Parathyroid adenoma (tissue), 2 donors: ENCODE data around the gene GRK3.
"Not testable (repeated sequence)": the region's sequence is repeated elsewhere in the genome, so short reads cannot be mapped to it uniquely, and the experiment has no call there.

Experiments used
- H2AFZ ChIP-seq: fragments of 300-600 bp; sonication (generic); one replicate; pipeline ENCODE4 v1.7.0; 2017; ENCODE audit warnings: antibody characterized with exemption, mild to moderate bottlenecking
- H3K27ac ChIP-seq: fragments of 300-600 bp; sonication (generic); one replicate; pipeline ENCODE4 v1.7.0; 2017
- H3K27me3 ChIP-seq: fragments of 300-600 bp; sonication (generic); one replicate; pipeline ENCODE4 v1.7.0; 2017; ENCODE audit warnings: low read length; ENCODE audit not compliant: control insufficient read depth, insufficient read depth
- H3K36me3 ChIP-seq: fragments of 300-600 bp; sonication (generic); one replicate; pipeline ENCODE4 v1.7.0; 2017; ENCODE audit warnings: low read length; ENCODE audit not compliant: control insufficient read depth, insufficient read depth
- H3K4me1 ChIP-seq: fragments of 300-600 bp; sonication (generic); one replicate; pipeline ENCODE4 v1.7.0; 2017; ENCODE audit warnings: control low read depth
- H3K4me2 ChIP-seq: fragments of 300-600 bp; sonication (generic); one replicate; pipeline ENCODE4 v1.7.0; 2017; ENCODE audit warnings: low read length
- H3K4me3 ChIP-seq: fragments of 300-600 bp; sonication (generic); one replicate; pipeline ENCODE4 v1.7.0; 2017; ENCODE audit warnings: low read depth, low read length
- H3K79me2 ChIP-seq: fragments of 300-600 bp; sonication (generic); one replicate; pipeline ENCODE4 v1.7.0; 2017; ENCODE audit warnings: control low read depth
- H3K9ac ChIP-seq: fragments of 300-600 bp; sonication (generic); one replicate; pipeline ENCODE4 v1.7.0; 2017; ENCODE audit warnings: mild to moderate bottlenecking
- H3K9me3 ChIP-seq: fragments of 300-600 bp; sonication (generic); one replicate; pipeline ENCODE4 v1.7.0; 2017; ENCODE audit warnings: low read length; ENCODE audit not compliant: control insufficient read depth
- TF ChIP-seq, protein P1 (sequence below): fragments of 300-600 bp; sonication (generic); IDR thresholded peaks from one replicate; pipeline ENCODE4 v1.7.0; 2017; ENCODE audit warnings: antibody characterized with exemption, mild to moderate bottlenecking
- donor health status: primary hyperparathyroidism.

The GRK3 gene

DNA sequence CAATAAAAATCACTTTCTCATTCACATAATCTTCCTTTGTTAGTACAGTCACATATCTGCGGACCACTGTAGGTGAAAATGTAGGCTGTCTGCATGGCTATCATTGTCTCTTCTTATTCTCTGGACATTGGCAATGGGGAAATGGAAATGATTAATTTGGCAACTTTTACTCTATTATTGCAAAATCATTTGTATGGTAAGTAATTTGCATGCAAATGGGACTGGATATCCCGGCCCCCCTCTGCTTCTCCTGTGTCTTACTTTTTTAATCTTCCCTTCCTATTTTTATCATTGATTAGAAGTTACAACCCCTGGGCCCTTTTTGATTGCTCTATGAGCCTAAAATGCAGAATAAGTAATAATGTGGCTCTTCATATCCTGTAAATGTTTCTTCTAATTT lies 6.0 kb downstream of the GRK3 start:
- Histone ChIP-seq H3K9me3 (no peaks in the 10 kb centered on the region), H2AFZ (no peak overlapping the region), H3K27ac (no peak overlapping the region), H3K4me3 (no peak overlapping the region), H3K36me3 (no peaks in the 10 kb centered on the region), H3K4me1 (no peaks in the 10 kb centered on the region), H3K4me2 (no peak overlapping the region), H3K27me3 (no peaks in the 10 kb centered on the region), H3K9ac (no peak overlapping the region), H3K79me2 (peaks cover 2% of the 10 kb centered on the region)
- TF ChIP-seq, protein P1, sequence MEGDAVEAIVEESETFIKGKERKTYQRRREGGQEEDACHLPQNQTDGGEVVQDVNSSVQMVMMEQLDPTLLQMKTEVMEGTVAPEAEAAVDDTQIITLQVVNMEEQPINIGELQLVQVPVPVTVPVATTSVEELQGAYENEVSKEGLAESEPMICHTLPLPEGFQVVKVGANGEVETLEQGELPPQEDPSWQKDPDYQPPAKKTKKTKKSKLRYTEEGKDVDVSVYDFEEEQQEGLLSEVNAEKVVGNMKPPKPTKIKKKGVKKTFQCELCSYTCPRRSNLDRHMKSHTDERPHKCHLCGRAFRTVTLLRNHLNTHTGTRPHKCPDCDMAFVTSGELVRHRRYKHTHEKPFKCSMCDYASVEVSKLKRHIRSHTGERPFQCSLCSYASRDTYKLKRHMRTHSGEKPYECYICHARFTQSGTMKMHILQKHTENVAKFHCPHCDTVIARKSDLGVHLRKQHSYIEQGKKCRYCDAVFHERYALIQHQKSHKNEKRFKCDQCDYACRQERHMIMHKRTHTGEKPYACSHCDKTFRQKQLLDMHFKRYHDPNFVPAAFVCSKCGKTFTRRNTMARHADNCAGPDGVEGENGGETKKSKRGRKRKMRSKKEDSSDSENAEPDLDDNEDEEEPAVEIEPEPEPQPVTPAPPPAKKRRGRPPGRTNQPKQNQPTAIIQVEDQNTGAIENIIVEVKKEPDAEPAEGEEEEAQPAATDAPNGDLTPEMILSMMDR, result no peak

DNA sequence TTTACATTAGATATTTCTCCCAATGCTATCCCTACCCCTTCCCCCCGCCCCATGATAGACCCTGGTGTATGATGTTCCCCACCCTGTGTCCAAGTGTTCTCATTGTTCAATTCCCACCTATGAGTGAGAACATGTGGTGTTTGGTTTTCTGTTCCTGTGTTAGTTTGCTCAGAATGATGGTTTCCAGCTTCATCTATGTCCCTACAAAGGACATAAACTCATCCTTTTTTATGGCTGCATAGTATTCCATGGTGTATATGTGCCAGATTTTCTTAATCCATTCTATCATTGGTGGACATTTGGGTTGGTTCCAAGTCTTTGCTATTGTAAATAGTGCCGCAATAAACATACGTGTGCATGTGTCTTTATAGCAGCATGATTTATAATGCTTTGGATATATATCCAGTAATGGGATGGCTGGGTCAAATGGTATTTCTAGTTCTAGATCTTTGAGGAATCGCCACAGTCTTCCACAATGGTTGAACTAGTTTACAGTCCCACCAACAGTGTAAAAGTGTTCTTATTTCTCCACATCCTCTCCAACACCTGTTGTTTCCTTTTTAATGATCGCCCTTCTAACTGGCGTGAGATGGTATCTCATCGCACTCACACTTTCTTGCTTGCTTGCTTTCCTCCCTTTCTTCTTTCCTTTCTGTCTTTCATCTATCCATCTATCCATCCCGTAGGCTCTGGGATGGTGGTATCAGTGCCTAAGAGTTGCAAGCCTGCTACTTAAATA lies 7.7 kb downstream of the GRK3 start:
- not testable (repeated sequence) for H3K79me2 ChIP-seq, H3K4me2 ChIP-seq, H2AFZ ChIP-seq, H3K4me3 ChIP-seq, H3K27me3 ChIP-seq, H3K9me3 ChIP-seq, H3K36me3 ChIP-seq, H3K9ac ChIP-seq, H3K4me1 ChIP-seq, H3K27ac ChIP-seq

DNA sequence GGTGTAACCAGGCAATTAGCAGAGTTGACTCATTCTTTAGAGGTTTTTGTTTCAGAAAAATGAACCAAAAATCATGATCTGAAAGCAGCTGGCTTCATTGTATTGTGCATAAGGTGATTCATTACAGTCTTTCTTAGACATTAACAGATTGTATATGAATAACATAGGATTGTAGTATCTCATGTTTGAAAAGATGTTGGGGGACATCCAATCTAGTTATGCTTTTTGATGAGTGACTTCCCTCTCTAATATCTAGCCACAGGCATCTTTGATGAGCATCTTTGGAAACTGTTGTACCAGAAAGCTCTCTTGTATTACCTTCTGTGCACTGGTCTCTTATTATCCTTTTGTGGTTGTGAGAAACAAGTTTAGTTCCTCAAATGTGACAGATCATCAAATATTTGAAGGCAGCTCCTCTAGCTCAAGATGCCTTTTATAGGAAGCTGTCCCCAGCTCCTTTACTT lies 8.3 kb downstream of the GRK3 start:
- H3K27ac ChIP-seq, result no peak overlapping the region
- H3K4me3 ChIP-seq, result no peak overlapping the region
- H3K27me3 ChIP-seq, result no peaks in the 10 kb centered on the region
- H3K4me2 ChIP-seq, result no peak overlapping the region
- peaks cover 2% of the 10 kb centered on the region for H3K79me2 ChIP-seq
- TF ChIP-seq, protein P1, result no peak
- H2AFZ ChIP-seq, result no peak overlapping the region
- H3K36me3 ChIP-seq, result no peaks in the 10 kb centered on the region
- no peak overlapping the region for H3K9ac ChIP-seq
- H3K4me1 ChIP-seq, result no peaks in the 10 kb centered on the region
- no peaks in the 10 kb centered on the region for H3K9me3 ChIP-seq

DNA sequence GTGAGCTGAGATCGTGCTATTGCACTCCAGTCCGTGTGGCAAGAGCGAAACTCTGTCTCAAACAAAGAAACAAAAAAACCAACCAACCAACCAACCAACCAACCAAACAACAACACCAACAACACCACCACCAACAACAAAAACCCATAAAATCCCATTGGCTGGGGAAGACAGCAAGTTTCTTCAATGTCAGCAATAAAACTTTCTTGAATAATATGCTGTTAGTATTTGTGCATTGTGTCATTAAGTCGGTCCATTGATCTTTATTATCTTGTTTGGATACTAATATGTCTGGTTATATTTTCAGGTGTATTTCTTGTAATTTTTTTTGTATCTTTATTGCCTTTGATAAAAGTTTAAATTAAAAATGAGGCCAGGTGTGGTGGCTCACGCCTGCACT lies 9.4 kb downstream of the GRK3 start:
- Histone ChIP-seq H3K9ac (no peak overlapping the region), H3K79me2 (peaks cover 2% of the 10 kb centered on the region), H3K9me3 (no peaks in the 10 kb centered on the region), H3K4me3 (no peak overlapping the region), H3K36me3 (no peaks in the 10 kb centered on the region), H3K27me3 (no peaks in the 10 kb centered on the region), H3K4me1 (no peaks in the 10 kb centered on the region), H3K27ac (no peak overlapping the region), H2AFZ (no peak overlapping the region), H3K4me2 (no peak overlapping the region)
- TF ChIP-seq, protein P1, result no peak

DNA sequence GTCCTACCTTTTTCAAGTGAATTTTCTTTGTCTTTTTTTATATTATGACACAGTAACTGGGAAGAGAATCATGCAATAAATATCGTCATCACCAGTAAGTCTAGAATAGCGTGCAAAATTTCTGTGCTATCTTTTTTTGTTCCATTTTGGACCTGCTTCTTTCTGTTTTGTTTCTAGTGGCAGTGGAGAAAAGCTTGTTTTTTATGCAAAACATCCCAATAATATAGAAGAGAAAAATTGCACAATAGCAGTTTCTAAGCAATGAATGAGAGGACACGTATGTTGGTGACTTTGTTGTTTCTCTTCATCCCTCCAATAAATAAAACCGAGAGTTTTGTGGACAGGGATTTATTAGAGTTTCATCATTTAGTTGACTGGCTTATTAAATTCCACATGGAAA lies 10.3 kb downstream of the GRK3 start:
- Histone ChIP-seq H3K4me1 (no peaks in the 10 kb centered on the region), H3K27ac (no peak overlapping the region), H3K79me2 (no peaks in the 10 kb centered on the region), H3K27me3 (no peaks in the 10 kb centered on the region), H3K9ac (no peak overlapping the region), H2AFZ (no peak overlapping the region), H3K4me3 (no peak overlapping the region), H3K36me3 (no peaks in the 10 kb centered on the region), H3K4me2 (no peak overlapping the region), H3K9me3 (no peaks in the 10 kb centered on the region)
- TF ChIP-seq, protein P1, result no peak

DNA sequence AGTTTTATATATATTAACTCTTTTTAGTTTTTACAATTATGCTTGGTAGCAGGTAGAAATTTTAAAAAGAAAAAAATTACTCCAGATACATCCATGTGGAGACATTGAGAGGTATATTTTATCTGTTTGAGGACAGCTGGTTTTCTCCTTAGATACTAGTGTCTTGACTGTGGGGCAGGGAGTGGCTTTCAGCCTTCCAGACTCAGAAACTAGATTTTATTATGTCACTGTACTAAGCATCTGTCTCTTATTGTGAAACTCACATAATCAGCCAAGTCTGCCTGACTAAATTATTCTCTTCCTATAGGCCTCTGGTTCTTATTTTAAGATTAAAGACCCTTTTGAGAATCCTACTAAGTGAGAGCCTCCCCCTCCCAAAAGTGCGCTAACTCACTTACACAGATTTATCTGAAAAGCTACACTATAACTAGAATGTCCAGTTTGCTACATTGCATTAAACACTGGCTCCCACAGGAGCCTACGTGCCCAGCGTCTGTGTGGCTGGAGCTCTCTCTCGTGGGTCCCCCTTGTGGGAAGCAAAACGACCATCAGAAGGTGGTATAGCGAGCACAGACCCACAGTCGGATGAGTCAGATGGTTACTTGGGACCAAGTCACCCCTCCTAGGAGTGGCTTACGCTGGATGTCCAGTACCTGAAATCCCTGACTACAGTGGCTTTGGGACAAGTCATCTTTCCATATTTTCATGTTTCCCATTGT lies 11.4 kb downstream of the GRK3 start:
- H3K9ac ChIP-seq, H3K9me3 ChIP-seq, H3K4me3 ChIP-seq, H2AFZ ChIP-seq, H3K4me1 ChIP-seq, H3K27ac ChIP-seq, H3K4me2 ChIP-seq, H3K36me3 ChIP-seq, H3K27me3 ChIP-seq, H3K79me2 ChIP-seq: not testable (repeated sequence)

DNA sequence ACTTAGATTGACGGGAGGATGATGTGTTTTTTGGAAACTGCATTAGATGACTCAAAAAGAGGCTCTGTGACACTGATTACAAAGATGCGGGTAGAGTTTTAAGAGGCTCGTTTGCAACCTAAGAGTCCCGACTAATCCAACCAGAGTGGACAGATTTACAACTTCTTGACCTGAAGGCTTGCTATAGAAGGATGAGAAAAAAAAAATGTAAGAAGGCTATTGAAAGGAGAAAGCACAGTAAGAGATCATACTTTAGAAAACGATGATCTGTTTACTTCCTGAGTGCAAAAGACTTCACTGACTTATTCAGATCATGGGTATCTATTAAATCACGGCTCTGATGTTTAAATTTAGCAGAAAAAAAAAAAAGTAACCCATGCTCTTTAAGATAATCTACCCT lies 17.0 kb downstream of the GRK3 start:
- H3K27me3 ChIP-seq, H3K36me3 ChIP-seq, H3K4me3 ChIP-seq, H3K4me2 ChIP-seq, H3K9me3 ChIP-seq, H2AFZ ChIP-seq, H3K27ac ChIP-seq, H3K9ac ChIP-seq, H3K79me2 ChIP-seq, H3K4me1 ChIP-seq: not testable (repeated sequence)
